ENCODE measurements around the gene MYO18B.

MYO18B gene

DNA sequence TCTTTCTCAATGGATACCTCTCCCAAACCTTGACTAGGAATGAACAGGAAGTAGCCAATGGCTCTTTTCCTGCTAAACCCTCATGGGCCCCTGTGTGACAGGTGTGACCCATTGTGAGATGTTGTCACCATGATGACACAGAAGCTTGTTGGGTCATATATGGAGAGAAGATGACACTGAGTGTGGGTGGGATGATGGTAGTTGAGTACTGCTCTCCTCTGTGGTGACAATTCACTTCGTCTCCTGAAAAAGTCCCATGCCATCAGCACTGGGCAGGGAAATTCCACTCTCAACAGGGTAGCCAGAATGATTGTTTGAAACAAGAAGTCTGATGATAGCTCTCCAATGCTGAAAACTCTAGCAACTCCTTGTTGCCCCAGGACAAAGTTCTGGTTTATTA, 333.3 kb downstream of the MYO18B start:
- Histone ChIP-seq H3K4me3 (ENCODE audit: low read length) (no peak overlapping the region), H3K4me1 (ENCODE audit: insufficient read depth, low read length) (no peaks in the 10 kb centered on the region), H3K36me3 (ENCODE audit: insufficient read depth, low read length) (no peaks in the 10 kb centered on the region), H3K27me3 (ENCODE audit: insufficient read depth, low read length) (no peaks in the 10 kb centered on the region), H2AFZ (ENCODE audit: low read depth, low read length) (no peak overlapping the region), H3K9me3 (ENCODE audit: low read length) (no peaks in the 10 kb centered on the region)

DNA sequence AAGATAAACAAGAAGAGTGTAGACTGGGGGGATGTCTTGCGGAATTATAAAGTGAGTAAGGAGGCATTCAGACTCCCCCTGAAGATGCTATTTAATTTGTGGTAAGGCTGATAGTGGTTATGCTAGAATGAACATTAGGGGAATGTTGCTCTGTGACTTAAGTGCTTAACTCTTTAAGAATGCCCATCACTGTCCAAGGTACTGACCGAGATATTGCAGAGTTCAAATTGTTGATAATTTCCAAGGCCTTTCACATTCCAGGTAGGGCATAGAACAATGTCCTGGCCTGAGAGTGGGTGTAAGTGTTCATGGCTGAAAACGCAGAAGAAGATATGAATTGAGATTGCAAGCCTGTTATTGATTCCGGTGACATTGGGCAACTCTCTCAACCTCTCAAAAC, 337.0 kb downstream of the MYO18B start:
- no peaks in the 10 kb centered on the region for H3K9me3 ChIP-seq (ENCODE audit: low read length)
- no peak overlapping the region for H3K4me3 ChIP-seq (ENCODE audit: low read length)
- H3K27me3 ChIP-seq (ENCODE audit: insufficient read depth, low read length) = no peaks in the 10 kb centered on the region
- H3K4me1 ChIP-seq (ENCODE audit: insufficient read depth, low read length) = no peaks in the 10 kb centered on the region
- H3K36me3 ChIP-seq (ENCODE audit: insufficient read depth, low read length) = no peaks in the 10 kb centered on the region
- H2AFZ ChIP-seq (ENCODE audit: low read depth, low read length) = no peak overlapping the region

Data from neuron (in vitro differentiated cells).